Breast epithelium (tissue), 4 donors: ENCODE measurements around the gene PICALM. TPM values are rescaled to one million over a fixed set of nuclear protein-coding genes. Genes with fewer than 3 reads are reported as not detected.

ENCODE experiments used
- DNase-seq, 2 donors: peaks; one replicate each; pipeline ENCODE4 v3.0.0-alpha.2; 2019; ENCODE audit warnings: low spot score in 2 of 2
- H3K27ac ChIP-seq, 2 donors: fragments of 200-600 bp; sonication (generic) in 1 of 2; one replicate each; pipeline ENCODE4 v1.5.1; 2016 to 2019; ENCODE audit warnings: mild to moderate bottlenecking in 1 of 2
- H3K27me3 ChIP-seq, 2 donors: fragments of 200-600 bp; sonication (generic) in 1 of 2; one replicate each; pipeline versions ENCODE4 v1.5.1 to v1.6.0; 2017 to 2019; ENCODE audit warnings: control low read depth in 1 of 2, mild to moderate bottlenecking in 1 of 2
- H3K36me3 ChIP-seq: fragments of 200-600 bp; one replicate; pipeline ENCODE4 v1.5.1; 2019
- H3K4me1 ChIP-seq, 2 donors: fragments of 200-600 bp; sonication (generic); one replicate each; pipeline ENCODE4 v1.5.1; 2016 to 2019; ENCODE audit warnings: control low read depth in 1 of 2
- H3K4me3 ChIP-seq, 3 donors: fragments of 200-600 bp; sonication (generic); 1 replicate in 2 of 3; 2 replicates in 1 of 3; pipeline ENCODE4 v1.5.1; 2016 to 2019; ENCODE audit warnings: mild to moderate bottlenecking in 3 of 3, moderate library complexity in 2 of 3
- H3K9me3 ChIP-seq, 2 donors: fragments of 200-600 bp; sonication (generic) in 1 of 2; one replicate each; pipeline ENCODE4 v1.5.1; 2016 to 2019; ENCODE audit warnings: control low read depth in 1 of 2
- POLR2A ChIP-seq: fragments of 450-650 bp; IDR thresholded peaks from one replicate; pipeline ENCODE4 v1.6.1; 2016; ENCODE audit warnings: antibody characterized with exemption, mild to moderate bottlenecking, moderate library complexity
- POLR2AphosphoS5 ChIP-seq, 3 donors: sonication (generic); formaldehyde crosslinking; IDR thresholded peaks; one replicate each; pipeline ENCODE4 v1.6.1; 2017; ENCODE audit warnings: antibody characterized with exemption in 3 of 3
- intact Hi-C: fragments of 100-400 bp; cut with DNase I; formaldehyde crosslinking; loops from one replicate; pipeline ENCODE4 v1.15.1; 2023; ENCODE audit warnings: low total_unique reads
- total RNA-seq, 3 donors: library from RNA; depleted of rRNA; stranded (reverse); fragments of >200 nt; gene quantifications; one replicate each; pipeline ENCODE4 v1.1.0, GENCODE V29; 2016
- TF ChIP-seq, protein P1 (sequence below), 3 donors: fragments of 450-650 bp; IDR thresholded peaks; one replicate each; pipeline ENCODE4 v1.5.1; 2016 to 2017; ENCODE audit warnings: antibody characterized with exemption in 3 of 3, mild to moderate bottlenecking in 3 of 3, moderate library complexity in 3 of 3

PICALM gene
- total RNA-seq, 3 donors from 2014 or later = 327 to 336 (median 328) TPM

DNA sequence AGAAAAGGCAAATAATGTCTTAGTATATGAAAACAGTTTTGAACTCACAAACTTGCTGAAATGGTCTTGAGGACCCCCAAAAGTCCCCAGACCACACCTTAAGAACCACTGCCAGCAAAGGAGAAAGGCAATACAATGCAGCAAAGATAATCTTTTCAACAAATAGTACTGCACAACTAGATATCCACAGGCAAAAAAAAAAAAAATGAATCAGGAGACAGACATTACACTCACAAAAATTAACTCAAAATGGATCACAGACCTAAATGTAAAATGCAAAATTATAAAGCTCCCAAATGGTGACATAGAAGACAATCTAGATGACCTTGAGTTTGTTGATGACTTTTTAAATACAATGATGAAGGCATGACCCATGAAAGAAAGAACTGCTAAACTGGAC is 8.3 kb downstream of the PICALM start:
- Histone ChIP-seq H3K4me1 (no peaks in the 10 kb centered on the region), H3K4me3 (peak overlapping the region in 1 of 3 donors; percentile 19), H3K9me3 (no peaks in the 10 kb centered on the region), H3K27ac (no peak overlapping the region), H3K36me3 (no peaks in the 10 kb centered on the region), H3K27me3 (no peaks in the 10 kb centered on the region)
- no peak for TF ChIP-seq POLR2A
- TF ChIP-seq, protein P1, sequence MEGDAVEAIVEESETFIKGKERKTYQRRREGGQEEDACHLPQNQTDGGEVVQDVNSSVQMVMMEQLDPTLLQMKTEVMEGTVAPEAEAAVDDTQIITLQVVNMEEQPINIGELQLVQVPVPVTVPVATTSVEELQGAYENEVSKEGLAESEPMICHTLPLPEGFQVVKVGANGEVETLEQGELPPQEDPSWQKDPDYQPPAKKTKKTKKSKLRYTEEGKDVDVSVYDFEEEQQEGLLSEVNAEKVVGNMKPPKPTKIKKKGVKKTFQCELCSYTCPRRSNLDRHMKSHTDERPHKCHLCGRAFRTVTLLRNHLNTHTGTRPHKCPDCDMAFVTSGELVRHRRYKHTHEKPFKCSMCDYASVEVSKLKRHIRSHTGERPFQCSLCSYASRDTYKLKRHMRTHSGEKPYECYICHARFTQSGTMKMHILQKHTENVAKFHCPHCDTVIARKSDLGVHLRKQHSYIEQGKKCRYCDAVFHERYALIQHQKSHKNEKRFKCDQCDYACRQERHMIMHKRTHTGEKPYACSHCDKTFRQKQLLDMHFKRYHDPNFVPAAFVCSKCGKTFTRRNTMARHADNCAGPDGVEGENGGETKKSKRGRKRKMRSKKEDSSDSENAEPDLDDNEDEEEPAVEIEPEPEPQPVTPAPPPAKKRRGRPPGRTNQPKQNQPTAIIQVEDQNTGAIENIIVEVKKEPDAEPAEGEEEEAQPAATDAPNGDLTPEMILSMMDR (IDR thresholded peaks at IDR 0.05) = no peak
- TF ChIP-seq POLR2AphosphoS5 (IDR thresholded peaks at IDR 0.05) = no peak
- DNase-seq = no peak
- intact Hi-C loops = no loop called here

DNA sequence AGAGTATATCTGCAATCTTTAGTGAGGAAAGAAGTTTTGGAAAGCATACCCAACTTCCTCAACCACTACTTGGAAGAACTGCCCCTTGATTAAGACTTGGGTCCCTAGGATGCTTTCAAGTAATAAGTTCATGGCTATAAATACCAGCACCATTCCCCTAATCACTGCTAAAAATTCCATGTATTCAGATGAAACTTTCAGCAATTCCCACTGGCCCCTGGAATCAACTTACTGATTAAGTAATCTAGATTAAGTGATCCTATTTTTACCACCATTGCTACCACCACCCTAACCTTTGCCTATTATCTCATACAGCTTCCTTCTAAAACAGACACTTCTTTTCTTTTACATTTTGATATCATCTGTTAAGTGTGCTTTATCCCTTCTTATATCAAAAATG is 10.5 kb downstream of the PICALM start:
- intact Hi-C loops = no loop called here
- Histone ChIP-seq H3K27ac (no peak overlapping the region), H3K4me1 (no peaks in the 10 kb centered on the region), H3K4me3 (no peak overlapping the region), H3K27me3 (no peaks in the 10 kb centered on the region), H3K9me3 (no peaks in the 10 kb centered on the region), H3K36me3 (no peaks in the 10 kb centered on the region)
- TF ChIP-seq, protein P1 (IDR thresholded peaks at IDR 0.05) = no peak
- TF ChIP-seq POLR2AphosphoS5 (IDR thresholded peaks at IDR 0.05) (no peak), POLR2A (no peak)
- DNase-seq = no peak

DNA sequence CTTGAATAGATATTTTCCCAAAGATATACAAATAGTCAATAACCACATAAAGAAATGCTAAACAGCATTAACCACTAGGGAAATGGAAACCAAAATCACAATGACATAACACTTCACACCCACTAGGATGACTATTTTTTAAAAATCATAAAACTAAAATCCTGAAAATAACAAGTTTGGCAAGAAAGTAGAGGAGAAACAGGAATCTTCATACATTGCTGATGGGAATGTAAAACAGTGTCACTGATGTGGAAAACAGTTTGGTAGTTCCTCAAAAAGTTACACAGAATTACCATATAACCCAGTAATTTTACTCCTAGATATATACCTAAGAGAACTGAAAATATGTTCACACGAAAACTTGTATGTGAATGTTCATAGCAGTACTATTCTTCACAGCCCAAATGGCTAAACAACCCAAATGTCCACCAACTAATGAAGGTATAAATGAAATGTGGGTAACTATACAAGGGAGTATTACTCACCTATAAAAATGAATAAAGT is 12.5 kb downstream of the PICALM start:
- no peaks in the 10 kb centered on the region for H3K9me3 ChIP-seq
- no peak overlapping the region for H3K4me3 ChIP-seq
- H3K4me1 ChIP-seq = peaks cover 0 to 4% of the 10 kb centered on the region in 2 donors
- no peaks in the 10 kb centered on the region for H3K27me3 ChIP-seq
- intact Hi-C loops = no loop called here
- no peak overlapping the region for H3K27ac ChIP-seq
- no peak for DNase-seq
- no peaks in the 10 kb centered on the region for H3K36me3 ChIP-seq
- TF ChIP-seq POLR2AphosphoS5 (IDR thresholded peaks at IDR 0.05) (no peak), POLR2A (no peak)
- TF ChIP-seq, protein P1 (IDR thresholded peaks at IDR 0.05) = no peak

DNA sequence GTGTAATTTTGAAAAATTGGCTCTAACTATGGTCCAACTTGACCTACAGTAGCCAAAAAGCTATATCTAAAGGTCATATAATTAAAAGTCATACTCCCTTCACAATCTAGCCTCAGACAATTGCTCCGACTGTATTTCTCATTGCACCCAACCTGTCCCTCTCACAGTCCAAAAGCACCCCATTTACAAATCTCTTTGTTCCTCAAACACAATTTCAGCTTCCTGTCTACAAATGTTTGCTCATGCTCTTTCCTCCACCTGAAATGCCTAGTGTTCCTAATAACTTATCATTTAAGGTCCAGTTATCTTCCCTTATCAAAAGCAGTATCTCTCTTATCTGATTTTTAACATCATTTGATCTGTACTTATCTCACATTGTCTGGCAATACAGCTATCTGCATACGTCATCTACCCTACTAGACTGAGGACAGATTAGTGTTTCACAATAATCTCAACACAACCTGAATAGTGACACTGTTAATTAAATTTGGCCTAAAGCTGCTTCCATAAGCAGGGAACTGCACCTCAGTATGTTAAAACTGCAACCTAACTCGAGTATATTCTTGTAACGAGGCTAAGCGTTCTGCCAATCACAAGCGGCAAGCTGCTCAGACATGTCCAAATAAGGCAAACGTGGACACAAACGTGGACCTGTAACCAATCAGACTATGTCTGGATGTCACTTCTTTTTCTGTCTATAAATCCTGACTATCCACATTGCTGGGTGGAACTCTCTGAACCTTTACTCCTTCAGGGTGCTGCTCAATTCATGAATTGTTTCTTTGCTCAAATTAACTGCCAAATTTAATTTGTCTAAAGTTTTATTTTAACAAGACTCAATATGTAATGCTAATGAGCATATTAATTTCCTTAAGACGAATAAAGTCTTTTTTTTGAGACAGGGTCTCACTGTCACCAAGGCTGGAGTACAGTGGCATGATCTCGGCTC is 15.9 kb downstream of the PICALM start:
- H3K36me3 ChIP-seq = no peaks in the 10 kb centered on the region
- TF ChIP-seq POLR2AphosphoS5 (IDR thresholded peaks at IDR 0.05) = no peak
- TF ChIP-seq POLR2A = no peak
- TF ChIP-seq, protein P1 (IDR thresholded peaks at IDR 0.05) = no peak
- intact Hi-C loops = no loop called here
- H3K9me3 ChIP-seq = no peaks in the 10 kb centered on the region
- no peaks in the 10 kb centered on the region for H3K27me3 ChIP-seq
- H3K27ac ChIP-seq = no peak overlapping the region
- no peak overlapping the region for H3K4me3 ChIP-seq
- H3K4me1 ChIP-seq = peaks cover 0 to 4% of the 10 kb centered on the region in 2 donors
- DNase-seq = no peak

DNA sequence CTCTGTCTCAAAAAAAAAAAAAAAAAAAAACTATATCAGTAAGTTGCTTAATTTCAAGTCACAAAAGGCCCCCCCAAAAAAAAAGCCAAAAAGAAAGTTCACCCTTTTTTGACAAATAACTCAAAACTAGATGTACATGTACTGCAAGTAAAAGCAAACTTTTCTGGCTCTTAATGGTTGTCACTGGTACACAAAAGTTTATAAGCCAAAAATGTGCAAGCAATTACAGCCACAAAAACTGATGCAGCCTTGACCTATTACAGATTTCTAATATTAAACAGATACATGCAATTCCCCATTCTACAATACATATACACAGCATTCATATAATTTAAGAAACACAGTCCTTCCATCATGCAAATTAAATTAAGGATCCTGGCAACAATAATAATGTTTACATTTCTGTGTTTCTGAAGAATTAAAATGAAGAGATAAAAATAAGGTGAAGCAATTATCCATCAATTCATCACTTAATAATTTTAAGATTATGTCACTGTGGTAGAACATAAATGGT is 18.6 kb downstream of the PICALM start:
- Histone ChIP-seq H3K4me1 (peaks cover 0 to 8% of the 10 kb centered on the region in 2 donors), H3K27me3 (no peaks in the 10 kb centered on the region), H3K27ac (no peak overlapping the region), H3K9me3 (no peaks in the 10 kb centered on the region), H3K36me3 (no peaks in the 10 kb centered on the region), H3K4me3 (no peak overlapping the region)
- TF ChIP-seq POLR2AphosphoS5 (IDR thresholded peaks at IDR 0.05) = no peak
- TF ChIP-seq, protein P1 (IDR thresholded peaks at IDR 0.05) = no peak
- DNase-seq = no peak
- intact Hi-C loops = no loop called here
